Measurements from ENCODE around the gene OR11A1.

GRCh38 chr6:29496961-29497360 is 40.1 kb upstream of the OR11A1 start:
- no peak for TF ChIP-seq CTCF (conservative IDR thresholded peaks at IDR 0.05; ENCODE audit: low read depth, low read length)
- TF ChIP-seq EZH2 (IDR thresholded peaks at IDR 0.05; ENCODE audit: borderline replicate concordance, low read depth, low read length, poor library complexity, severe bottlenecking), result no peak
